Transverse colon (tissue), 4 donors: Measurements from ENCODE around the gene PRR7. TPM values are rescaled to one million over a fixed set of nuclear protein-coding genes. Genes with fewer than 3 reads are reported as not detected.
"Not testable (repeated sequence)": the region's sequence is repeated elsewhere in the genome, so short reads cannot be mapped to it uniquely, and the experiment has no call there.

Source experiments
- DNase-seq: peaks from one replicate; pipeline ENCODE4 v3.0.0-alpha.2; 2019
- H3K27ac ChIP-seq, 4 donors: fragments of 200-600 bp; sonication (generic); 2 replicates each; pipeline ENCODE4 v1.5.1; 2016 to 2018; ENCODE audit warnings: inconsistent platforms in 4 of 4
- H3K27me3 ChIP-seq: fragments of 200-600 bp; sonication (generic); 2 replicates; pipeline ENCODE4 v1.5.1; 2017; ENCODE audit warnings: inconsistent platforms
- H3K36me3 ChIP-seq, 4 donors: fragments of 200-600 bp; sonication (generic); 2 replicates each; pipeline ENCODE4 v1.5.1; 2017 to 2019; ENCODE audit warnings: inconsistent platforms in 4 of 4
- H3K4me1 ChIP-seq, 4 donors: fragments of 200-600 bp; sonication (generic); 2 replicates each; pipeline ENCODE4 v1.5.1; 2017 to 2020; ENCODE audit warnings: inconsistent platforms in 4 of 4
- H3K4me3 ChIP-seq, 4 donors: fragments of 200-600 bp; sonication (generic); 1 replicate in 1 of 4; 2 replicates in 3 of 4; pipeline versions ENCODE4 v1.5.1 to v1.6.1; 2017 to 2019; ENCODE audit warnings: inconsistent platforms in 4 of 4
- H3K9me3 ChIP-seq, 2 donors: fragments of 200-600 bp; sonication (generic); 2 replicates each; pipeline ENCODE4 v1.5.1; 2017 to 2019; ENCODE audit warnings: inconsistent platforms in 2 of 2
- EP300 ChIP-seq: sonication (generic); formaldehyde crosslinking; IDR thresholded peaks from one replicate; pipeline ENCODE4 v1.6.1; 2017; ENCODE audit warnings: antibody characterized with exemption, low read depth
- POLR2A ChIP-seq: fragments of 450-650 bp; IDR thresholded peaks from one replicate; pipeline ENCODE4 v1.6.1; 2016; ENCODE audit warnings: antibody characterized with exemption, mild to moderate bottlenecking, moderate library complexity
- POLR2AphosphoS5 ChIP-seq, 3 donors: sonication (generic); formaldehyde crosslinking; IDR thresholded peaks; one replicate each; pipeline ENCODE4 v1.6.1; 2016; ENCODE audit warnings: antibody characterized with exemption in 3 of 3
- WGBS, 2 donors: methylation state at CpG; one replicate each; pipeline ENCODE4 v1.1.5; 2018; ENCODE audit warnings: low coverage in 1 of 2; 5-methylcytosine and 5-hydroxymethylcytosine counted together
- in situ Hi-C, 4 donors: fragments of 200-750 bp; cut with MboI; loops; one replicate each; pipeline versions ENCODE4 v1.15.0 to v1.15.1; 2017; ENCODE audit warnings: low sequenced_read_pairs in 3 of 4, low pct_ligation_motif_present in 1 of 4, low pct_unique_long_range_greater_than_20kb in 1 of 4
- intact Hi-C: fragments of 100-400 bp; cut with DNase I; formaldehyde crosslinking; loops from one replicate; pipeline ENCODE4 v1.15.1; 2023; ENCODE audit warnings: low total_unique reads
- total RNA-seq, 4 donors: library from RNA; depleted of rRNA; stranded (reverse); fragments of >200 nt; gene quantifications; one replicate each; pipeline ENCODE4 v1.1.0, GENCODE V29; 2016
- TF ChIP-seq, protein P1 (sequence below), 5 experiments: fragments of 200-600 bp in 3 of 5; fragments of 450-650 bp in 2 of 5; sonication (generic) in 3 of 5; IDR thresholded peaks; 1 replicate in 2 of 5; 2 replicates in 3 of 5; pipeline ENCODE4 v1.5.1; 2016 to 2017; ENCODE audit warnings: antibody characterized with exemption in 5 of 5, inconsistent platforms in 3 of 5, mild to moderate bottlenecking in 2 of 5, moderate library complexity in 1 of 5

PRR7 gene
- total RNA-seq, 4 donors from 2014 or later, result 2.1 to 5.0 (median 2.5) TPM; not detected in 1

DNA sequence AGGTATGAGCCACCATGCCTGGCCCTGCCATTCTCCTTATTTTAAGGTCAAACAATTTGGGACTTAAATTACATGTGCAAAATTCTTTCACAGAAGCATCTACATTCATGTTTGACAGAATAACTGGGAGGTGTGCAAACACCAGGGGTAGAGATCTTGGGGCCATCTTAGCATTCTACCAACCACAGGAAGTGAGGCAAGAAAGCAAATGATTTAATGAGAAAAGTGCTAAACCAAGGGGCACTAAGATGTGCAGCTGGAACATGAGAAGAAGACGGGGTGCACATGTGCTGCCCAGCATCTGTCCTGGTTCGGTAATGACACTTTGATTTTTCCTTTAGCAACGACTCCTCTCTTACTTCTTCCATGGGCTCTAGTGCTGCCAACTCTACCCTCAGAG is 36.0 kb upstream of the PRR7 start:
- WGBS, 2 donors, result 87% methylated on average over 3 of the region's 3 CpGs; no CpG with 5 or more reads in 1 of the 2 donors
- H3K36me3 ChIP-seq, result no peaks in the 10 kb centered on the region
- H3K4me3 ChIP-seq, result no peak overlapping the region
- peaks cover 0 to 2% (median 0%) of the 10 kb centered on the region in 4 donors for H3K4me1 ChIP-seq
- no peak for DNase-seq
- H3K27me3 ChIP-seq, result no peaks in the 10 kb centered on the region
- intact Hi-C loops (loop anchor here (10.0 kb wide), 1 partner anchor 804 kb away; no protein-coding TSS in a partner anchor), in situ Hi-C loops (no loop called here)
- H3K9me3 ChIP-seq, result no peaks in the 10 kb centered on the region
- TF ChIP-seq POLR2A (no peak), EP300 (no peak), POLR2AphosphoS5 (IDR thresholded peaks at IDR 0.05) (no peak)
- TF ChIP-seq, protein P1, sequence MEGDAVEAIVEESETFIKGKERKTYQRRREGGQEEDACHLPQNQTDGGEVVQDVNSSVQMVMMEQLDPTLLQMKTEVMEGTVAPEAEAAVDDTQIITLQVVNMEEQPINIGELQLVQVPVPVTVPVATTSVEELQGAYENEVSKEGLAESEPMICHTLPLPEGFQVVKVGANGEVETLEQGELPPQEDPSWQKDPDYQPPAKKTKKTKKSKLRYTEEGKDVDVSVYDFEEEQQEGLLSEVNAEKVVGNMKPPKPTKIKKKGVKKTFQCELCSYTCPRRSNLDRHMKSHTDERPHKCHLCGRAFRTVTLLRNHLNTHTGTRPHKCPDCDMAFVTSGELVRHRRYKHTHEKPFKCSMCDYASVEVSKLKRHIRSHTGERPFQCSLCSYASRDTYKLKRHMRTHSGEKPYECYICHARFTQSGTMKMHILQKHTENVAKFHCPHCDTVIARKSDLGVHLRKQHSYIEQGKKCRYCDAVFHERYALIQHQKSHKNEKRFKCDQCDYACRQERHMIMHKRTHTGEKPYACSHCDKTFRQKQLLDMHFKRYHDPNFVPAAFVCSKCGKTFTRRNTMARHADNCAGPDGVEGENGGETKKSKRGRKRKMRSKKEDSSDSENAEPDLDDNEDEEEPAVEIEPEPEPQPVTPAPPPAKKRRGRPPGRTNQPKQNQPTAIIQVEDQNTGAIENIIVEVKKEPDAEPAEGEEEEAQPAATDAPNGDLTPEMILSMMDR (IDR thresholded peaks at IDR 0.05), result no peak
- no peak overlapping the region for H3K27ac ChIP-seq

GRCh38 chr5:177412603-177413233 is 33.9 kb upstream of the PRR7 start:
- peaks cover 0 to 11% (median 0%) of the 10 kb centered on the region in 4 donors for H3K4me1 ChIP-seq
- intact Hi-C loops, result loop anchor here (10.0 kb wide), 1 partner anchor 802 kb away; no protein-coding TSS in a partner anchor
- H3K36me3 ChIP-seq, result no peaks in the 10 kb centered on the region
- TF ChIP-seq POLR2AphosphoS5 (IDR thresholded peaks at IDR 0.05) (no peak), EP300 (no peak), POLR2A (no peak)
- TF ChIP-seq, protein P1 (IDR thresholded peaks at IDR 0.05), result no peak
- no peak overlapping the region for H3K4me3 ChIP-seq
- no peak for DNase-seq
- WGBS, 2 donors, result 71 to 77% methylated on average over 8 of the region's 8 CpGs
- no peaks in the 10 kb centered on the region for H3K9me3 ChIP-seq
- in situ Hi-C loops, result no loop called here
- peak overlapping the region; percentile 26 to 61 (median 37) for H3K27ac ChIP-seq
- no peaks in the 10 kb centered on the region for H3K27me3 ChIP-seq

DNA sequence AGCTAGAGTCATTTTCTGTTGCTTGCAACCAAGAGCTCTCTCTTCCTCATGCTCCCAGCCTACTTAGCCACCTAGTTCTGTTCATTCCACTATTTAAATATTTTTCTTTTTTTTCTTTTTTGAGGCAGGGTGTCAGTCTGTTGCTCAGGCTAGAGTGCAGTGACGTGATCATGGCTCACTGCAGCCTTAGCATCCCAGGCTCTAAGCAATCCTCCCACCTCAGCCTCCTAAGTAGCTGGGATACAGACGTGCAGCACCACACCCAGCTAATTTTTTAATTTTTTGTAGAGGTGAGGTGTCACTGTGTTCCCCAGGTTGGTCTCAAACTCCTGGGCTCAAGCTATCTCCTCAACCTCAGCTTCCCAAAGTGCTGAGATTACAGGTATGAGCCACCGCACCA is 32.1 kb upstream of the PRR7 start:
- intact Hi-C loops, result loop anchor here (10.0 kb wide), 1 partner anchor 800 kb away; no protein-coding TSS in a partner anchor
- 72 to 83% methylated on average over 2 to 3 of the region's 3 CpGs for WGBS, 2 donors

DNA sequence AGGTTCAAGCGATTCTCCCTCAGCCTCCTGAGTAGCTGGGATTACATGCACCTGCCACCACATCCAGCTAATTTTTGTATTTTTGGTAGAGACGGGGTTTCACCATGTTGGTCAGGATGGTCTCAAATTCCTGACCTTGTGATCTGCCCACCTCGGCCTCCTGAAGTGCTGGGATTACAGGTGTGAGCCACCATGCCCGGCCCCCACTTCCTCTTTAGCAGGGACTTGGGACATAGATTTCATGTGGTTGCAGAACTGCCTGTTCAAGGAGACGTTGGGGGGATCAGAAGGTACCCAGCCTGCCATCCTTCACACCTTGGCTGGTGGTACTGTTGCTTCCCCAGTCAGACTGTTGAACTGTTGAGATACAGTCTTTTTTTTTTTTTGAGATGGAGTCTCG is 29.5 kb upstream of the PRR7 start:
- 88 to 92% methylated on average over 2 to 6 of the region's 6 CpGs for WGBS, 2 donors
- intact Hi-C loops, result loop anchor here (5.0 to 10.0 kb wide), 2 partner anchors 798 to 895 kb away; no protein-coding TSS in a partner anchor
- Histone ChIP-seq H3K4me1 (peaks cover 0 to 11% (median 0%) of the 10 kb centered on the region in 4 donors), H3K27ac (peak overlapping the region in 2 of 4 donors; percentile 38 to 54)
- DNase-seq, H3K27me3 ChIP-seq, in situ Hi-C loops, H3K4me3 ChIP-seq, H3K9me3 ChIP-seq, H3K36me3 ChIP-seq: not testable (repeated sequence)

More for the DNA sequence above, 32.1 kb upstream of the PRR7 start:
- Histone ChIP-seq H3K9me3 (no peaks in the 10 kb centered on the region), H3K4me1 (peaks cover 0 to 11% (median 0%) of the 10 kb centered on the region in 4 donors), H3K36me3 (no peaks in the 10 kb centered on the region), H3K27me3 (no peaks in the 10 kb centered on the region), H3K27ac (no peak overlapping the region), H3K4me3 (no peak overlapping the region)
- DNase-seq, result no peak
- TF ChIP-seq POLR2A (no peak), POLR2AphosphoS5 (IDR thresholded peaks at IDR 0.05) (no peak), EP300 (no peak)
- TF ChIP-seq, protein P1 (IDR thresholded peaks at IDR 0.05), result no peak
- in situ Hi-C loops, result no loop called here
